ENCODE measurements around the gene ZBTB17.

The ZBTB17 gene

GRCh38 chr1:15975358-15975804 is 520 bp downstream of the ZBTB17 start:
- TF ChIP-seq FOXP2 (optimal IDR thresholded peaks at IDR 0.05; ENCODE audit: borderline replicate concordance, extremely low read depth, extremely low read length, insufficient read depth) (no peak), TAF1 (IDR thresholded peaks at IDR 0.05; ENCODE audit: borderline replicate concordance, insufficient read depth, low read length) (no peak), POLR2AphosphoS5 (IDR thresholded peaks at IDR 0.05; ENCODE audit: low read depth, low read length) (no peak)

GRCh38 chr1:15974855-15975254 is 1.0 kb downstream of the ZBTB17 start:
- TF ChIP-seq FOXP2 (optimal IDR thresholded peaks at IDR 0.05; ENCODE audit: borderline replicate concordance, extremely low read depth, extremely low read length, insufficient read depth) (no peak), POLR2AphosphoS5 (IDR thresholded peaks at IDR 0.05; ENCODE audit: low read depth, low read length) (no peak), TAF1 (IDR thresholded peaks at IDR 0.05; ENCODE audit: borderline replicate concordance, insufficient read depth, low read length) (no peak), SIN3A (IDR thresholded peaks at IDR 0.05; ENCODE audit: borderline replicate concordance, insufficient read depth, low read length) (no peak), REST (IDR thresholded peaks at IDR 0.05; ENCODE audit: insufficient read depth in 1 of 2, low read depth in 2 of 2, low read length in 2 of 2) (no peak)

- TF ChIP-seq FOXP2 (optimal IDR thresholded peaks at IDR 0.05; ENCODE audit: borderline replicate concordance, extremely low read depth, extremely low read length, insufficient read depth) (no peak), REST (IDR thresholded peaks at IDR 0.05; ENCODE audit: insufficient read depth in 1 of 2, low read depth in 2 of 2, low read length in 2 of 2) (no peak), SIN3A (IDR thresholded peaks at IDR 0.05; ENCODE audit: borderline replicate concordance, insufficient read depth, low read length) (no peak), TAF1 (IDR thresholded peaks at IDR 0.05; ENCODE audit: borderline replicate concordance, insufficient read depth, low read length) (no peak), POLR2AphosphoS5 (IDR thresholded peaks at IDR 0.05; ENCODE audit: low read depth, low read length) (no peak)
These were observed 2.1 kb downstream of the ZBTB17 start for GRCh38 chr1:15973772-15974171.

- TF ChIP-seq SIN3A (IDR thresholded peaks at IDR 0.05; ENCODE audit: borderline replicate concordance, insufficient read depth, low read length) (no peak), POLR2AphosphoS5 (IDR thresholded peaks at IDR 0.05; ENCODE audit: low read depth, low read length) (no peak), TAF1 (IDR thresholded peaks at IDR 0.05; ENCODE audit: borderline replicate concordance, insufficient read depth, low read length) (no peak), FOXP2 (optimal IDR thresholded peaks at IDR 0.05; ENCODE audit: borderline replicate concordance, extremely low read depth, extremely low read length, insufficient read depth) (no peak), REST (IDR thresholded peaks at IDR 0.05; ENCODE audit: insufficient read depth in 1 of 2, low read depth in 2 of 2, low read length in 2 of 2) (no peak)
These were observed 3.5 kb downstream of the ZBTB17 start for GRCh38 chr1:15972409-15972808.

GRCh38 chr1:15970911-15971310 is 5.0 kb downstream of the ZBTB17 start:
- TF ChIP-seq POLR2AphosphoS5 (IDR thresholded peaks at IDR 0.05; ENCODE audit: low read depth, low read length) (no peak), REST (IDR thresholded peaks at IDR 0.05; ENCODE audit: insufficient read depth in 1 of 2, low read depth in 2 of 2, low read length in 2 of 2) (no peak), SIN3A (IDR thresholded peaks at IDR 0.05; ENCODE audit: borderline replicate concordance, insufficient read depth, low read length) (no peak), FOXP2 (optimal IDR thresholded peaks at IDR 0.05; ENCODE audit: borderline replicate concordance, extremely low read depth, extremely low read length, insufficient read depth) (no peak), TAF1 (IDR thresholded peaks at IDR 0.05; ENCODE audit: borderline replicate concordance, insufficient read depth, low read length) (no peak)

All from PFSK-1 (cell line).